ENCODE results near the gene LRRC45.

Gene LRRC45

DNA sequence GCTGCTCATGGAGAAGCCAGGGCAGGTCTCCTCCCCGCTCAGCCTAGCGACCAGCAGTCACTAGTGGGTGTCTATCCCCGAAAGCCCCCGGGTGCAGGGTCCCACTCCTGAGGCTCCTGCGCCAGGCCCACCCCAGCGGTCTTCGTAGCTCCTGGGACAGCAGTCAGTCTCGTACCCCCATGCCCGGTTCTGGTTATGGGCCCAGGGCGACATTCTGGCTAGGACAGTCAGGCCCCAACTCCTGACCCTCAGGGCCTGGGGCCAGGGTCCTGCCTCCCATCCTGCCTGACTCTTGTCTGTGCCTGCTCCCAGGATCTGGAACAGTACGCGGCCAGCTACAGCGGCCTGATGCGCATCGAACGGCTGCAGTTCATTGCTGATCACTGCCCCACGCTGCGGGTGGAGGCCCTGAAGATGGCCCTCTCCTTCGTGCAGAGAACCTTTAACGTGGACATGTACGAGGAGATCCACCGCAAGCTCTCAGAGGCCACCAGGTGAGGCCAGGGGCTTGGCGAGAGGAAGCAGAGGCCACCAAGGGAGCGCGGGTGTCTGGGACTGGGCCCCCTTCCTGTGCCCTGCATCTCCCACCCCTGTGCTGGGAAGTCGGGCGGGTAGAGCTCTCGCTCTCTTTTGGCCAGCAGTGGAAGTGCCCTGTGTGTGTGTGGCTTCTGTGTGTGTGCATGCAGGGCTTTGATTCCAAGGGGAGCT is 30.6 kb downstream of the LRRC45 start:
- DNase-seq: no peak

DNA sequence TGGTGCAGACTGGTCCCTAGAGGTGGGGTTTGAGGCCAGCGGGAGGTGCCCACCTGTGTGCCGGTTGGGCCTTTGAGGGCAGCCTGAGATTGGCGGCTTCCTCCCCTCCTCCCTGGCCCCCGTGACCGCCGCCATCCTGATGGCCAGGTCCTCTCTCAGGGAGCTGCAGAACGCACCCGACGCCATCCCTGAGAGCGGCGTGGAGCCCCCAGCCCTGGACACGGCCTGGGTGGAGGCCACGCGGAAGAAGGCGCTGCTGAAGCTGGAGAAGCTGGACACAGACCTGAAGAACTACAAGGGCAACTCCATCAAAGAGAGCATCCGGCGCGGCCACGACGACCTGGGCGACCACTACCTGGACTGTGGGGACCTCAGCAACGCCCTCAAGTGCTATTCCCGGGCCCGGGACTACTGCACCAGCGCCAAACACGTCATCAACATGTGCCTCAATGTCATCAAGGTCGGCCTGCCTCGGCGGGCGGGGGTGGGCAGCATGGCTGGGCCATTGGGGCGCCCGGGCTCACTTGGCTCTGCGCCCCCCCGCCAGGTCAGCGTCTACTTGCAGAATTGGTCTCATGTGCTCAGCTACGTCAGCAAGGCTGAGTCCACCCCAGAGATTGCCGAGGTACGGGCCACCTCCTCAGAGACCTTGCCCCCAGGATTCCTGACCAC is 31.4 kb downstream of the LRRC45 start:
- no peak for DNase-seq

DNA sequence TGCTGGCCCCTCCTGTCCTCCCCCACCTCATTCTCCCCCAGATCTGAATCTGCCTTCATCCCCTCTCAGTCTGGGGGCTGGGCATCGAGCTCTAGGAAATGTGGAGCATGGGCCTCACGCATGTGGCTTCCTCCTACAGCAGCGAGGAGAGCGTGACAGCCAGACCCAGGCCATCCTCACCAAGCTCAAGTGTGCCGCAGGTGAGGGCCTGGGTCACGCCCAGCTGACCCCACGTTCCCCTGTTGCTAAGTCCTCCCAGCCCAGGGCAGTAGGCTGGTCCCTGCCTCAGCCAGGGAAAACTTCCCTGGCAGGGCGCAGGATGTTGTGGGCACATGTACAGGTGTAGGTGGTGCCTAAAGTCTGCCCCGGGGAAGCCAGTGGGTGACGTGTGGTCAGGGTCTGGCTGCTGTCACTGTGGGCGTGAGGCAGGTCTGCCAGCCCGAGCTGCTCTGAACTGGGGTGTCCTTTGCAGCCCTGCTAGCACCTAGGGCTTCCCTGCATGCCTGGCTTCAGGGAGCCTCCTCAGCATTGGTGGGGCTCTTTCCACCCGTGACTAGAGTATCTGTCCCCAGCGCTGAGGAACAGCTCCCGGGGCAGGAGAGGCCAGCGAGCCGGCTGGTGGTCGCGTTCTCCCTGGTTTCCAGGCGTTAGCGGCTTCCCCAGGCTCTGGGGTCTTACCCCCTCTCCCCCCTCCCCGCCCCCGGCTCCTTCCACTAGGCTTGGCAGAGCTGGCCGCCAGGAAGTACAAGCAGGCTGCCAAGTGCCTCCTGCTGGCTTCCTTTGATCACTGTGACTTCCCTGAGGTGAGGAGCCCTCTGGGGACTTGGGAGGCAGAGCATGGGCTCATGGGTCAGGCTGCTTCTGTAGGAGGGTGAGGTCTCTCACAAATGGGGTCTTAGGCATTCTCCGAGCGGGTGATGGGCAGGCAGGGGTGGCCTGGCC is 32.2 kb downstream of the LRRC45 start:
- no peak for DNase-seq

DNA sequence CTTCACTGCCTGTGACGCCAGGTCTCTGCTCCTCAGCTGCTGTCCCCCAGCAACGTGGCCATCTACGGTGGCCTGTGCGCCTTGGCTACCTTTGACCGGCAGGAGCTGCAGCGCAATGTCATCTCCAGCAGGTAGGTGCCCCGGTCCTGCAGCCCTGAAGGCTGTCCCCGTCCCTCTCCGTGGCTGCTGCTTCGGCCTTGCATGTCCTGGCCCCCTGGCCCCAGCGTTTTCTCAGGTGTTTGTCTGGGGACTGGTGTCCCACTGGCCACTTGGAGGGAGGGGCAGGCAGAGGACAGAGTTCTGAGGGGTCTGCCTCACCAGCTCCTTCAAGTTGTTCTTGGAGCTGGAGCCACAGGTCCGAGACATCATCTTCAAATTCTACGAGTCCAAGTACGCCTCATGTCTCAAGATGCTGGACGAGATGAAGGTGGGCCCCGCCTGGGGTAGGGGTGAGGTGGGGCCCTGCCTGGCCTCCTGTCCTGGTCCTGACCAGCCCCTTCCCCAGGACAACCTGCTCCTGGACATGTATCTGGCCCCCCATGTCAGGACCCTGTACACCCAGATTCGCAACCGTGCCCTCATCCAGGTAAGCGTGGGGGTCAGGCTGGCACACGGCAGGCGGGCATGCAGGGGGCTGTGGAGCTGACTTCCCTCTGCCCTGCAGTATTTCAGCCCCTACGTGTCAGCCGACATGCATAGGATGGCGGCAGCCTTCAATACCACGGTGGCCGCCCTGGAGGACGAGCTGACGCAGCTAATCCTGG is 33.0 kb downstream of the LRRC45 start:
- no peak for DNase-seq

DNA sequence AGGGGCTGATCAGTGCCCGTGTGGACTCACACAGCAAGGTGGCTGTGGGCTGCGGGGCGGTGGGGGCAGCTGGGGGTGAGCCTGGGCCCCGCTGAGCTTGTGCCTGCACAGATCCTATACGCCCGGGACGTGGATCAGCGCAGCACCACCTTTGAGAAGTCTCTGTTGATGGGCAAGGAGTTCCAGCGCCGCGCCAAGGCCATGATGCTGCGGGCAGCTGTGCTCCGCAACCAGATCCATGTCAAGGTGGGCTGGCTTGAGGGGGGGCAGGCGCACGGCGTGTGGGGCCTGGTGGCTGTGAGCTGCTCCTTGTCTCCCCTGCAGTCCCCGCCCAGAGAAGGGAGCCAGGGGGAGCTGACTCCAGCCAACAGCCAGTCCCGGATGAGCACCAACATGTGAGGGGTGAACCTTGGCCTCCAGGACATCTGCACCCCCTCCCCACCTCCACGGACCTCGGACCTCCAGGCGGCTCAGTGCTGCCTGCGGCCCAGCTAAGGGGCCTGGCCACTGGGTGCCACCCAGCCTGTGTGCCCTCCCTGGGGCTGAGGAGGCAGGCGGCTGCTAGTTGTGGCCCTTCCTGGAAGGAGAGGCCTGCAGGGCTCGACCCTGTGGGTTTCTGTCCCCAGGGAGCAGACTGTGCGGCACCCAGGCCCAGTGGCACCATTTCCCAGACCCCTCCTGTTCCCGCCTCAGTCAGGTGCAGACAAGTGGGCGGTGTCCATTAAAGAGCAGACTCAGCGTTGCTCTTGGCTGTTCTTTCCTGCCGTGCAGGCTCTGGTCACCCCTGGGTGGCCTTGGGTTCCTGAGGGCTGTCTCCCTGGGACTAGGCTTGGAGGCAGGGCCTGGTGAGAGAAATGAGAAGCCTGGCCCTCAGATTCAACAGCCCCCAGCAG is 33.9 kb downstream of the LRRC45 start:
- DNase-seq: no peak

- DNase-seq: no peak
These were observed 35.2 kb downstream of the LRRC45 start for GRCh38 chr17:82058230-82058854.

DNA sequence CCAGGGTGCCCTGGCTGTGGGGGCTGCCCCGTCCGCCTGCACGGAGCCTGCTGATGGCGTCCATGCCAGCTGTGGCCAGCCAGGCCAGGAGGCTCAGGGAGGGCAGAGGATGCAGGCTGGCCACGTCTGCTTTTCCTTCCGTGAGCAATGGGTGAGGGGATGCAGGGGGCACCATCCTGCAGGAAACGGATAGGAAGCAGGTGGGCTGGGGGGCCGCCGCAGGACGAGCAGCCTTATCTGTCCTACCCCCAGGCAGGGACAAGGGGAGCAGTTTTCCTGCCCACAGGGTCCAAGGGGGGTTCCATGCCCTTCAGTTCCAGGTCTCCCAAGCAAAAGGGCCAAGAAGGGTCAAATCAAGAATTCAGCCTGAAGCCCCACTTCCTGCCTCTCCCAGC is 35.7 kb downstream of the LRRC45 start:
- no peak for DNase-seq

GRCh38 chr17:82059272-82060000 is 36.3 kb downstream of the LRRC45 start:
- DNase-seq: no peak

- DNase-seq: no peak
These were observed 36.9 kb downstream of the LRRC45 start for GRCh38 chr17:82060001-82060380.

DNA sequence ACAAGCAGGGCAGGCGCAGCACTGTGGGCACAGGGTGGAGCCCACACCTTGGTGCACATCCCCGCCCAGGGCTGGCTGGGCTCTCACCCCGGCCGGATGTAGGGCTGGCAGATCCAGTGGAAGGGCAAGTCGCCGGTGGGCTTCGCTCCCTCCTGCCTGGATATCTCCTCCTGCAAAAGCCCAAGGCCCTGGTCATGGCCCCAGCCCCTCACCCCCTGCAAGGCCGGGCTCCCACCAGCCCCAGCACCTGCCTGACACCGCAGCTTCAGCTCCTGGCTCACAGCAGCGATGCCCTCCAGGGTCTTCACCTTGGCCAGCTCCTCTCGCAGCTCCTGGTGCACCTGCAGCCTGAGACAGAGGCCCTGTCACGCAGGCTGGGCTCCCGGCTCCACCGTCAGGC is 37.5 kb downstream of the LRRC45 start:
- no peak for DNase-seq

DNA sequence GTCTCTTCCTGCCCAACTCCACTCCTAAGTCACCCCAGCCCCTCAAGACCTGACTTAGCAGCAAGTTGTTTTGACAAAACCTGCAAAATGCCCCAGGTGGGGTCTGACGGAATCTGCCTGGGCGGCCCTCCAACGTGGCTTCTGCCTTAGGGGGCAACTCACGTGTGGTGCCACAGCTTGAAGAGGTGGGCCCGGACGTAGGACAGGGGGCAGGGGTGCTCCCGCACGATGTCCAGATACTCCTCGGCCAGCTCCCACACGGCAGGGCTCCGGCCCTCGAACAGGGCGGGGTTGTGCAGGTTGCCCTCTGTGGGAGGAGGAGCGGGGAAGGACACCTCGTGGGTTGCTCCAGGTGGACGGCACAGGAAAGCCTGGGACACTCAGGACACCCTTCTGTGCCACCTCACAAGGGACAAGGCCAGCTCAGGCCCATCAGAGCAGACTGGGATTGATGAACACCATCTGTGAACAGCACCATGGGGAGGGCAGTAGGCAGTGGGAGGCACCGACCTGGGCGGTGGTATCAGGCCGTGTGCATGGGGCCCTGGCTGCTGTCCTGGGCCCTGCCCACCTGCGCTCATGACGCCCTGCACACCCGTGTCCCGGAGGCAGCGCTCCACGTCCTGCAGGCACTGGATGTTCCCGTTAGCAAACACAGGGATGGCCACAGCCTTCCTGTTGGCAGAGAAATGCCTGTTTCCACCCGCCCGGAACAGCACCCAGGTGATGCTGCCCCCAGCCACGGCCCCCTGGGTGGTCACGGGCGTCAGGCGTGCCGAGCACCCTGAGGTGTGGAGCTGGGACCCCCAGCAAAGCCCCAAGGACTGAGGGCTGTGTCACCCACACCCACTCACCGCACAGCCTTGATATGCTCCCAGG is 38.2 kb downstream of the LRRC45 start:
- no peak for DNase-seq

GRCh38 chr17:82062076-82062983 is 39.2 kb downstream of the LRRC45 start:
- DNase-seq: no peak

GRCh38 chr17:82062984-82063368 is 39.9 kb downstream of the LRRC45 start:
- no peak for DNase-seq

DNA sequence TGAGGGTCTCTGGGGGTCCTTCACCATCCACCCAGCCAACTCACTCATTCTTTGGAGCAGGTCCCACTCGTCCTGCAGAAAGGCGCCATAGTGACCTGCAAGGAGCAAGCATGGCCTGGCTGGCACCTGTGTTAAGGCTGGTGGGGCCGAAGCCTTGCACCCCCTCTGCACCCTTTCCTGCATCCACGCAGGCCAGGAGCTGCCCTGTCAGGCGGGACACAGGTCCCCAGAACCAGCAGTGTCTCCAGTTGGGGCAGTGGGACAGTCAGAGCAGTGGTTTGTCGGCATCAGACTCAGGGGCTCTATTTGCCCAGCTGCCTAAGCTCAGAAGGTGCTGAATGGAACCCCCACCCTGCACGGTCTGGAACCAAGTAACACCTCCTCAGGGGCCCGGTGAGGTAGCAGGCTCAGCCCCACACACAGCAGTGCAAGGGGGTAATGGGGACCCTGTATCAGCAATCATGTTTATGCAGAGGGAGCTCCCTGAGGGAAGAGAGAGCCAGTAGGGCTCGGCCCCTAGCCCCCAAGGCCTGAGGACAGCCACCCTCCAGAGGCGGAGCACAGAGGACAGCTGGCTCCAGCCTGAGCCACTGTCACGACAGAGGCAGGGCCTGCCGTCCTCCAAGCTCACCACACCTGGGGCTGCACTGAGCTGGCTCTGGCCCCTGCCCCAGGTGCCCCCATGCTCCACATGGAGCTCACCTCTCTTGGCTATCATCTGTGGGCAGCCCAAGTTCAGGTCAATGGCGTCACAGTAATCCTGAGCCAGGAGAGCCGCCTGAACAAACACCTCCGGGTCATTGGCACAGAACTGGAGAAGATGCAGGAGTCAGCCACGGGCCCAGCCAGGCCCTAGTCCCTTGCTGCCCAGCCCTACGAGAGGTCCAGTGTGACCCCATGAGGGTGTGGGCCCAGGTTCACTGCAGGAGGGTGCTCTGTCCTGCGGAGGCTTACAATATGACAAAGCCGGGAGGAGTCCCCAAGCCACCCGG is 40.6 kb downstream of the LRRC45 start:
- DNase-seq: no peak

DNA sequence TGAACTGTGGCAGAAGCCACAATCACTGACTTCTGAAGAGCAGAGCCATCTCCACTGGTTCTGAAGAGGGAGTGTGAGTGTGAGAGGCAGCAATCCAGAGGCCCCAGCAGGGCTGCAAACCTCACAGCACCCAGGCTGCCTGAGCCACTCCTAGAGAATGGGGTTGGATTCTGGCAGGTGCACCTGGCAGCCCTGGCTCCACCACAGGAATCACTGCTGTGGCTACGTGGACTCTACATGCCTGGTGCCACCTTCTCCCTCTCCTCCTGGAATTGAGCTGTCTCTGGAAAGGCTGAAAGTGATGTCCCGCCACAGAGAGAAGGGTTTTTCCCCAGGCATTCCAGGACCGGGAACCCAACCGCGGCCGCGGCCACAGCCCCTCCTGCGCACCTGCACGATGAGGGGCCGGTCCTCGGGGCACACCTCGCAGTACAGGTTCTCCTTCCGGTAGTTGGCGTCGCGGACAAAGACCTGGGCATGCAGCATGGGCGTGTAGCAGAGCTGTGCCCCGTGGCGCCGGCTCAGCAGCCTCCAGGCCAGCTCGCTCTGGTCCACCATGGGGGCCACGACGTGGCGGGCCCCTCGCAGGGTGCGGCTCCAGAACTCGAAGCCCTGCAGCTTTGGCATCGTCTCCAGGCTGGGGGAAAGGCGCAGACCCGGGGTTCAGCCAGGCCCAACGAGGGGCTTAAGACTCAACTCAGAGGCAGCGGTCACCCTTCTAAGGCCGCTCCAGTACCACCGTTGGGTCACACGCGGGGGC is 41.5 kb downstream of the LRRC45 start:
- DNase-seq: no peak

DNA sequence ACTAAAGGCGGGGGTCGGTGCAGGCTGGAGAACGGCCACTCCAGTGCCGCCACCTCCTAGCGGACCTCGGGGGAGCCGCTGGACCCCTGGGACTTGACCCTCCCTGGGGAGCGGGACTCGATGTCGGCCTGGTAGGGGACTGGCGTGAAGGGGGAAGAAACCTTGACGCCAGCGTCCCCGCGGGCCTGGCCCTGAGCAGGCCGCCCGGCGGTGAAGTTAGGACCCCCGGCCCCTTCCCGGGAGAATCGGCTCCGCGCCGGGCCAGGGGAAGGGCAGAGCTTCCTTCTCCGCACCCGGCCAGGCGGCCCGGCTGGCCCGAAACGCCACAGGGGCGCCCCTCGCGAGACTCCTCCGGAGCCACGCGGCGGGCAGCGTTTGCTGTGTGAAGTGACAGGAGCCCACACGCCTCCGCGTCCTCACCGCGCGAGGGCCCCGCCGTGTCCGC is 42.1 kb downstream of the LRRC45 start:
- peak in 3 of 6 experiments; percentile 44 to 64 (median 51) for DNase-seq

Data from stimulated activated naive CD4-positive, alpha-beta T cell (primary cell).